Suppressor macrophage treated with lipopolysaccharide for 4 hours (primary cell): ENCODE data around the gene KIAA0825.
"Not testable (repeated sequence)": the region's sequence is repeated elsewhere in the genome, so short reads cannot be mapped to it uniquely, and the experiment has no call there.

Source experiments
- DNase-seq: peaks from one replicate; pipeline ENCODE4 v3.0.0-alpha.2; 2020

KIAA0825 gene

GRCh38 chr5:94240134-94240533, 378.3 kb downstream of the KIAA0825 start:
- DNase-seq: no peak

GRCh38 chr5:94239266-94239665, 379.1 kb downstream of the KIAA0825 start:
- no peak for DNase-seq

GRCh38 chr5:94234987-94235386, 383.4 kb downstream of the KIAA0825 start:
- no peak for DNase-seq

GRCh38 chr5:94228791-94229190, 389.6 kb downstream of the KIAA0825 start:
- DNase-seq: no peak

GRCh38 chr5:94223235-94223634, 395.2 kb downstream of the KIAA0825 start:
- DNase-seq: no peak

GRCh38 chr5:94218374-94218773, 400.0 kb downstream of the KIAA0825 start:
- DNase-seq: no peak

- no peak for DNase-seq
Measured at GRCh38 chr5:94217745-94218144, 400.7 kb downstream of the KIAA0825 start.

- no peak for DNase-seq
Measured at GRCh38 chr5:94217216-94217615, 401.2 kb downstream of the KIAA0825 start.

- no peak for DNase-seq
Measured at GRCh38 chr5:94212476-94212875, 405.9 kb downstream of the KIAA0825 start.

GRCh38 chr5:94209774-94210355, 408.5 kb downstream of the KIAA0825 start:
- no peak for DNase-seq

- DNase-seq: no peak
Measured at GRCh38 chr5:94209272-94209671, 409.1 kb downstream of the KIAA0825 start.

- no peak for DNase-seq
Measured at GRCh38 chr5:94199566-94199965, 418.8 kb downstream of the KIAA0825 start.

- DNase-seq: no peak
Measured at GRCh38 chr5:94197970-94198369, 420.4 kb downstream of the KIAA0825 start.

GRCh38 chr5:94196953-94197352, 421.5 kb downstream of the KIAA0825 start:
- DNase-seq: no peak

- no peak for DNase-seq
Measured at GRCh38 chr5:94192658-94193391, 425.6 kb downstream of the KIAA0825 start.

GRCh38 chr5:94191604-94192003, 426.8 kb downstream of the KIAA0825 start:
- no peak for DNase-seq

- DNase-seq: no peak
Measured at GRCh38 chr5:94188725-94189124, 429.7 kb downstream of the KIAA0825 start.

- no peak for DNase-seq
Measured at GRCh38 chr5:94184870-94185269, 433.5 kb downstream of the KIAA0825 start.

GRCh38 chr5:94181895-94182294, 436.5 kb downstream of the KIAA0825 start:
- DNase-seq: no peak

GRCh38 chr5:94180761-94181160, 437.6 kb downstream of the KIAA0825 start:
- DNase-seq: no peak

GRCh38 chr5:94175912-94176311, 442.5 kb downstream of the KIAA0825 start:
- DNase-seq: no peak

GRCh38 chr5:94174748-94175411, 443.5 kb downstream of the KIAA0825 start:
- DNase-seq: no peak

- no peak for DNase-seq
Measured at GRCh38 chr5:94173100-94173499, 445.3 kb downstream of the KIAA0825 start.

- DNase-seq: not testable (repeated sequence)
Measured at GRCh38 chr5:94171070-94171469, 447.3 kb downstream of the KIAA0825 start.
